Transverse colon (tissue), 4 donors: Measurements from ENCODE around the gene SANBR.

ENCODE experiments used
- CTCF ChIP-seq, 5 experiments: fragments of 200-600 bp in 3 of 5; fragments of 450-650 bp in 2 of 5; sonication (generic) in 3 of 5; IDR thresholded peaks; 1 replicate in 2 of 5; 2 replicates in 3 of 5; pipeline ENCODE4 v1.5.1; 2016 to 2017; ENCODE audit warnings: antibody characterized with exemption in 5 of 5, inconsistent platforms in 3 of 5, mild to moderate bottlenecking in 2 of 5, moderate library complexity in 1 of 5
- EP300 ChIP-seq: sonication (generic); formaldehyde crosslinking; IDR thresholded peaks from one replicate; pipeline ENCODE4 v1.6.1; 2017; ENCODE audit warnings: antibody characterized with exemption, low read depth
- POLR2A ChIP-seq: fragments of 450-650 bp; IDR thresholded peaks from one replicate; pipeline ENCODE4 v1.6.1; 2016; ENCODE audit warnings: antibody characterized with exemption, mild to moderate bottlenecking, moderate library complexity
- POLR2AphosphoS5 ChIP-seq, 3 donors: sonication (generic); formaldehyde crosslinking; IDR thresholded peaks; one replicate each; pipeline ENCODE4 v1.6.1; 2016; ENCODE audit warnings: antibody characterized with exemption in 3 of 3

GRCh38 chr2:61114147-61114546, 48.5 kb downstream of the SANBR start:
- no peak for TF ChIP-seq CTCF (IDR thresholded peaks at IDR 0.05)
- no peak for TF ChIP-seq EP300
- TF ChIP-seq POLR2A: no peak
- TF ChIP-seq POLR2AphosphoS5 (IDR thresholded peaks at IDR 0.05): no peak
